CD14-positive monocyte (primary cell): ENCODE data around the gene HNRNPC. TPM values are rescaled to one million over a fixed set of nuclear protein-coding genes. Genes with fewer than 3 reads are reported as not detected.

Experiments used
- DNase-seq, 3 donors: peaks; one replicate each; pipeline ENCODE4 v3.0.0-alpha.2; 2011 to 2022
- H2AFZ ChIP-seq: 2 replicates; pipeline ENCODE4 v1.6.0; 2012; ENCODE audit warnings: mild to moderate bottlenecking, low read depth, low read length, inconsistent platforms; ENCODE audit not compliant: insufficient read depth, poor library complexity, severe bottlenecking
- H3K27ac ChIP-seq, 2 donors: 1 replicate in 1 of 2; 2 replicates in 1 of 2; pipeline ENCODE4 v1.5.1; 2012 to 2013; ENCODE audit warnings: low read length in 2 of 2, control low read depth in 1 of 2, inconsistent platforms in 1 of 2, low read depth in 1 of 2, mild to moderate bottlenecking in 1 of 2
- H3K27me3 ChIP-seq, 2 donors: one replicate each; pipeline versions ENCODE4 v1.6.0 to v1.6.1; 2011 to 2013; ENCODE audit warnings: low read length in 2 of 2; ENCODE audit not compliant: control insufficient read depth in 2 of 2, insufficient read depth in 2 of 2
- H3K36me3 ChIP-seq, 2 donors: replicated peaks in 1 of 2; 1 replicate in 1 of 2; 2 replicates in 1 of 2; pipeline versions ENCODE4 v1.5.1 to v1.6.1; 2012 to 2013; ENCODE audit warnings: low read length in 2 of 2, control low read depth in 1 of 2, inconsistent platforms in 1 of 2, mild to moderate bottlenecking in 1 of 2; ENCODE audit not compliant: insufficient read depth in 2 of 2, control insufficient read depth in 1 of 2
- H3K4me1 ChIP-seq, 2 donors: 1 replicate in 1 of 2; 2 replicates in 1 of 2; pipeline versions ENCODE4 v1.5.1 to v1.6.1; 2012 to 2013; ENCODE audit warnings: low read length in 2 of 2, control low read depth in 1 of 2, inconsistent platforms in 1 of 2, mild to moderate bottlenecking in 1 of 2, moderate library complexity in 1 of 2; ENCODE audit not compliant: insufficient read depth in 2 of 2, control insufficient read depth in 1 of 2
- H3K4me2 ChIP-seq: replicated peaks from 2 replicates; pipeline ENCODE3; 2012; ENCODE audit warnings: low read length, moderate library complexity, mild to moderate bottlenecking; ENCODE audit not compliant: poor library complexity, severe bottlenecking; ENCODE audit errors: extremely low read depth
- H3K4me3 ChIP-seq, 3 experiments: fragments of 200-600 bp in 1 of 3; sonication (generic) in 1 of 3; replicated peaks in 1 of 3; 1 replicate in 2 of 3; 2 replicates in 1 of 3; pipeline ENCODE4 v1.5.1; 2011 to 2013; ENCODE audit warnings: low read length in 3 of 3, mild to moderate bottlenecking in 3 of 3, control low read depth in 2 of 3, low read depth in 2 of 3, inconsistent platforms in 1 of 3, moderate library complexity in 1 of 3
- H3K79me2 ChIP-seq: 2 replicates; pipeline ENCODE4 v1.6.0; 2012; ENCODE audit warnings: mild to moderate bottlenecking, control low read depth, inconsistent platforms, low read length, moderate library complexity; ENCODE audit not compliant: insufficient read depth
- H3K9ac ChIP-seq: 2 replicates; pipeline ENCODE4 v1.6.0; 2017; ENCODE audit warnings: low read length, mild to moderate bottlenecking; ENCODE audit not compliant: insufficient read depth, poor library complexity, severe bottlenecking
- H3K9me3 ChIP-seq, 2 donors: replicated peaks in 1 of 2; 1 replicate in 1 of 2; 2 replicates in 1 of 2; pipeline versions ENCODE4 v1.5.1 to v1.6.1; 2012 to 2013; ENCODE audit warnings: low read length in 2 of 2, control low read depth in 1 of 2; ENCODE audit not compliant: control insufficient read depth in 1 of 2, insufficient read depth in 1 of 2
- H4K20me1 ChIP-seq: 2 replicates; pipeline ENCODE4 v1.6.0; 2012; ENCODE audit warnings: mild to moderate bottlenecking, low read length, control low read depth, moderate library complexity; ENCODE audit not compliant: insufficient read depth
- H3K27ac Mint-ChIP-seq, 7 donors: one replicate each; pipeline ENCODE4 v1.8.0; 2020; ENCODE audit warnings: mild to moderate bottlenecking in 7 of 7, mixed read lengths in 7 of 7, moderate library complexity in 6 of 7, inconsistent platforms in 2 of 7
- H3K27me3 Mint-ChIP-seq, 3 donors: one replicate each; pipeline ENCODE4 v1.8.0; 2021 to 2022; ENCODE audit warnings: low read depth in 3 of 3, mild to moderate bottlenecking in 3 of 3, mixed read lengths in 3 of 3, moderate library complexity in 3 of 3, inconsistent platforms in 1 of 3
- H3K36me3 Mint-ChIP-seq, 2 donors: one replicate each; pipeline ENCODE4 v1.8.0; 2020; ENCODE audit warnings: mixed read lengths in 2 of 2, inconsistent platforms in 1 of 2, mild to moderate bottlenecking in 1 of 2
- H3K4me1 Mint-ChIP-seq: one replicate; pipeline ENCODE4 v1.8.0; 2020; ENCODE audit warnings: mild to moderate bottlenecking, mixed read lengths
- H3K4me3 Mint-ChIP-seq, 2 donors: one replicate each; pipeline ENCODE4 v1.8.0; 2020; ENCODE audit warnings: mild to moderate bottlenecking in 2 of 2, mixed read lengths in 2 of 2, moderate library complexity in 1 of 2
- H3K9me3 Mint-ChIP-seq, 7 donors: one replicate each; pipeline ENCODE4 v1.8.0; 2020 to 2022; ENCODE audit warnings: mixed read lengths in 7 of 7, mild to moderate bottlenecking in 6 of 7, moderate library complexity in 6 of 7, inconsistent platforms in 2 of 7
- WGBS: methylation state at CpG from one replicate; pipeline ENCODE4 v1.1.5; 2013; ENCODE audit warnings: missing lambda C conversion rate; ENCODE audit not compliant: insufficient coverage; 5-methylcytosine and 5-hydroxymethylcytosine counted together
- intact Hi-C, 2 donors: fragments of 100-400 bp; cut with micrococcal nuclease; formaldehyde crosslinking; loops; one replicate each; pipeline versions ENCODE4 v1.15.0 to v1.15.1; 2023
- polyA plus RNA-seq, 3 donors: library from polyadenylated mRNA; depleted of rRNA in 1 of 3; unstranded in 2 of 3; stranded (reverse) in 1 of 3; fragments of 300-500 nt in 2 of 3; fragments of >200 nt in 1 of 3; fragmentation: Illumina TruSeq in 2 of 3; gene quantifications; 1 replicate in 2 of 3; 2 replicates in 1 of 3; pipeline ENCODE4 v1.2.3, GENCODE V29; 2012 to 2021
- TF ChIP-seq, protein P1 (sequence below): fragments of 200-600 bp; IDR thresholded peaks from one replicate; pipeline ENCODE4 v1.8.0; 2022; ENCODE audit warnings: antibody characterized with exemption, mild to moderate bottlenecking

Gene HNRNPC
- polyA plus RNA-seq, 3 donors = 391 to 609 (median 580) TPM

DNA sequence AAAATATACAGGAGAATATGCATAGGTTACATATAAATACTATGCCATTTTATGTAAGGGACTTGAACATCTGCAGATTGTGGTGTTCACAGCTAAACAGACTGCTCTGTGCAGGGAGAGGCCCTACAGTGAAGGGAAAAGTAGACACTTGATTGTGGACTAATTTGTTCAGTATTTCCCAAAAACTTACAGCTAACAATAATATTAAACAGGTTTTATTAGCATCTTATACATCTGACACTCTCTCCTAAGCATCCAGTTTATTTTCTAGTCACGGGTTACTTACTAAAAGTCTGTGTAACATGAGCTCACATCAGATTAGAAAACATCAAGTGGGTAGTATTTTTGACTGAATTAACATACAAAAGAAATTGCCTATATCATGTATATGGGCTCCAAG, 60.1 kb downstream of the HNRNPC start:
- Histone ChIP-seq H3K9me3 (no peaks in the 10 kb centered on the region), H3K9ac (no peak overlapping the region), H3K4me1 (no peaks in the 10 kb centered on the region), H4K20me1 (peaks cover 92% of the 10 kb centered on the region), H3K4me2 (no peak overlapping the region), H3K27ac (no peak overlapping the region), H2AFZ (no peak overlapping the region), H3K36me3 (peaks cover 71 to 100% of the 10 kb centered on the region in 2 donors), H3K4me3 (no peak overlapping the region), H3K27me3 (no peaks in the 10 kb centered on the region), H3K79me2 (peaks cover 24% of the 10 kb centered on the region)
- Mint-ChIP-seq H3K27me3 (no peaks in the 10 kb centered on the region), H3K4me3 (no peak overlapping the region), H3K9me3 (no peaks in the 10 kb centered on the region), H3K36me3 (peaks cover 77 to 90% of the 10 kb centered on the region in 2 donors), H3K27ac (no peak overlapping the region), H3K4me1 (peaks cover 1% of the 10 kb centered on the region)
- no peak for DNase-seq
- WGBS = no CpG with 5 or more reads among the region's 1 CpG
- intact Hi-C loops = no loop called here
- TF ChIP-seq, protein P1, sequence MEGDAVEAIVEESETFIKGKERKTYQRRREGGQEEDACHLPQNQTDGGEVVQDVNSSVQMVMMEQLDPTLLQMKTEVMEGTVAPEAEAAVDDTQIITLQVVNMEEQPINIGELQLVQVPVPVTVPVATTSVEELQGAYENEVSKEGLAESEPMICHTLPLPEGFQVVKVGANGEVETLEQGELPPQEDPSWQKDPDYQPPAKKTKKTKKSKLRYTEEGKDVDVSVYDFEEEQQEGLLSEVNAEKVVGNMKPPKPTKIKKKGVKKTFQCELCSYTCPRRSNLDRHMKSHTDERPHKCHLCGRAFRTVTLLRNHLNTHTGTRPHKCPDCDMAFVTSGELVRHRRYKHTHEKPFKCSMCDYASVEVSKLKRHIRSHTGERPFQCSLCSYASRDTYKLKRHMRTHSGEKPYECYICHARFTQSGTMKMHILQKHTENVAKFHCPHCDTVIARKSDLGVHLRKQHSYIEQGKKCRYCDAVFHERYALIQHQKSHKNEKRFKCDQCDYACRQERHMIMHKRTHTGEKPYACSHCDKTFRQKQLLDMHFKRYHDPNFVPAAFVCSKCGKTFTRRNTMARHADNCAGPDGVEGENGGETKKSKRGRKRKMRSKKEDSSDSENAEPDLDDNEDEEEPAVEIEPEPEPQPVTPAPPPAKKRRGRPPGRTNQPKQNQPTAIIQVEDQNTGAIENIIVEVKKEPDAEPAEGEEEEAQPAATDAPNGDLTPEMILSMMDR = no peak

DNA sequence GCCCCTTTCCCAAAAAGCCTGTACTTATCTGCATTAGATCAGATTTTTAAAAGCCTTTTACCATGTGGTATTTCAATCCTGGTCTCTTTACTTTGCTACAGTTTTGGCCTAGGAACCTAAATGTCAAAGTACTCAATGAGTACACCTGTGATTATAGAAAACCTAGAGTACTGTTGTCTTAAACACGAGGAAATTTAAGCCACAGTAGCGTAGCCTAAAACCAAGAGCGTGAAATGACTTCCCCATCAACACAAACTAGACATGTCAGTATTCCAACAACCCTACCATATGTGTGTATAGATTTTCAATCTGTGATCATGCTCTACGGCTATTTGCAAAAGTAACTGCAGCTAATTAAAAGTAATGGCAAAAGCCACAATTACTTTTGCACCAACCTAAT, 60.7 kb downstream of the HNRNPC start:
- Mint-ChIP-seq H3K9me3 (no peaks in the 10 kb centered on the region), H3K36me3 (peaks cover 75 to 89% of the 10 kb centered on the region in 2 donors), H3K4me3 (no peak overlapping the region), H3K4me1 (peaks cover 8% of the 10 kb centered on the region), H3K27ac (no peak overlapping the region), H3K27me3 (no peaks in the 10 kb centered on the region)
- Histone ChIP-seq H3K4me3 (no peak overlapping the region), H3K4me1 (peaks cover 0 to 5% of the 10 kb centered on the region in 2 donors), H3K27ac (no peak overlapping the region), H4K20me1 (peaks cover 92% of the 10 kb centered on the region), H3K27me3 (no peaks in the 10 kb centered on the region), H3K36me3 (peaks cover 65 to 95% of the 10 kb centered on the region in 2 donors), H2AFZ (no peak overlapping the region), H3K9me3 (no peaks in the 10 kb centered on the region), H3K9ac (no peak overlapping the region), H3K4me2 (no peak overlapping the region), H3K79me2 (peaks cover 18% of the 10 kb centered on the region)
- TF ChIP-seq, protein P1 = no peak
- no peak for DNase-seq
- WGBS = no CpG with 5 or more reads among the region's 4 CpGs
- intact Hi-C loops = no loop called here
